NCI-H146 treated with DMSO at 0.1 percent for 48 hours (cell line): Measurements from ENCODE around the gene PRPSAP2.

Experiments used
- DNase-seq: peaks from one replicate; lab custom pipeline; 2025; ENCODE audit not compliant: unreplicated experiment; lab: John Stamatoyannopoulos, UW

PRPSAP2 gene

GRCh38 chr17:18960803-18961511, 103.0 kb downstream of the PRPSAP2 start:
- peak; percentile 44 for DNase-seq

- DNase-seq: no peak
Measured at GRCh38 chr17:18961634-18962493, 103.9 kb downstream of the PRPSAP2 start.

DNA sequence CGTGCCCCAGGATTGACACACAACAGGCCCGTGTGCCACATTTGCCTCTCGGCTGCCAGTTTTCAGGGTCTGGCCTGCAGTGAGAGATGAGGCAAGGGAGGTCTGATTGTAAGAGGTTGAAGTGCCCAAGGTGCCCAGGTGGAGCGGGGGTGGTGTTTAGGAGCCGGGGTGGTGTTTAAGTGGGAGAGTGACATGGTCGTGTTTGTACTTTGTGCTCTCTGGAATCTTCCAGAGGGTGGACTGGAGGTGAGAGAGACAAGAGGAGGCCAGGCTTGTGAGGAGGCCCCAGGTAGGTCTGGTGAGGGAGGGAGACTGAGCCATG, 104.5 kb downstream of the PRPSAP2 start:
- no peak for DNase-seq

DNA sequence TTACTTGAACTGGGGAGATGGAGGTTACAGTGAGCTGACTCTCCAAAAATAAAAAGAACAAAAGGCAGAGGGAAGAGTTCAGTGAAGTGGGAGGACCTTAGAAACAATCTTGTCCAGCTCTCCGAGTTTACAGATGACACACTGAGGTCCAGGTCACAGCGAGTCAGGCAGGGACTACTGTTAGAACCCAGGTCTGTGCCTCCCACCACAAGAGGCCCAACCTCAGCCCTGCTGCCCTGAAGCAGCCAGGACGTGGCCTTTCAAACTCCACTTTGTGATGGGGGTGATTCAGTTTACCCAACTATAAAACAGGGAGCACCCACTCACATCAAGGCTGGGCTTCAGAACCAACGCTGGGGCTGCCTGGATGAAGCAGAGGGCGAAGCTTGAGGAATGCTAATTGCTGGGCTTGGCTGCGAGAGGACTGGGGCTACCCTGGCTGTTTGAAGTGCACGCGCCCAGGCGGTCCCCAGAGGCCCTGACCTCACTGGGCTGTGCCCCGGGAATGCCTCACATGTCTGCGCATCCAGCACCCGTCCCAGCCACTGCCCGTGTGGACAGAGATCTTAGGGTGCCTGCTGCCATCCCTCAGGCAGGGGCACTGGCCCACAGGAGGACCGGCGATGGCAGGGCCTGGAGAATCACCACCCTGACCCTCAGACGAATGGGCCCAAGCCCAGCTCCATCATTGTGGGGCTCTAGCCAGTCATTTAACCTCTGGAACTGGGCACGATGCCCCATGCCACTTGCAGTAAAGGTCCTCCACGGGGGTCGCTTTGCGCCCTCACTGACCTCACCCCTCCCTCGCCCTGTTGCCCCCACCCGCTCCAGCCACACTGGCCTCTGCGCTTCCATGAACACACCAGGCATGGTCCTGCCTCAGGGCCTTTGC, 105.4 kb downstream of the PRPSAP2 start:
- DNase-seq: no peak

GRCh38 chr17:18964018-18964351, 106.1 kb downstream of the PRPSAP2 start:
- DNase-seq: no peak

DNA sequence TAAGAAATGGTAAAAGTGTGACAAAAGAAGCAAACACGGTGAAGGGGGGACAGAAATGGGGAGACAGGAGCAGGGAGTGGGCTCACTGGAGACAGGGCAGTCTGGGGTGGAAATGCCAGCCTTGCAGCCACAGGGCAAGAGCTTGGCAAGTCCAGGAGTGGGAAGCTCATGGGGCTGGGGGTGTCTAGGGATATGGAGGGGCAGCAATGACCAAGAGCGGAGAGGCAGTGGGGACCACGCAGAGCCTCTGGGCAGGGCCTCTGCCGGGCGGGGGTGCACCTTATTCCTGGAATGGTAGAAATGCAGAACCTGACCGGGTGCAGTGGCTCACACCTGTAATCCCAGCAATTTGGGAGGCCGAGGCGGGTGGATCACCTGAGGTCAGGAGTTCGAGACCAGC, 106.6 kb downstream of the PRPSAP2 start:
- DNase-seq: no peak

GRCh38 chr17:18965530-18966236, 107.8 kb downstream of the PRPSAP2 start:
- no peak for DNase-seq

GRCh38 chr17:18966831-18967624, 109.1 kb downstream of the PRPSAP2 start:
- no peak for DNase-seq

DNA sequence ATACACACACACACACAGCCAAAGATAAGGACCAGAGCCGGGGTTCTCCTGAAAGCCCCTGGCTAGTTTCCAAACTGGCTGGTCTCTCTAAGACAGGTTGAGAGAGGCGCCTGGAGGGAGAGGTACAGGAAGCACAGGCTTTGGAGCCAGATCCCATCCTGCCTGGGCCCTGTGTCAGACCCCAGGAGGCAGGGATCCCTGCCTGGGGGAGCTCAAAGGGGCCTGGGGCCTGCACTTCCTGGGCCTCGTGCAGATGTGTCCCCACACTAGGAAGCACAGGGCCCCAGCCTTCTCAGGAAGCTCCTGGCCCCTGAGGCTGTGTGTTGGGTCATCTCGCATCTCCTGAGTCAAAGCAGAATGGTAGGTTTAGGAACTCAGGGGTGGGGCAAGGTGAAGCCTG, 110.0 kb downstream of the PRPSAP2 start:
- DNase-seq: no peak

GRCh38 chr17:18968345-18968744, 110.4 kb downstream of the PRPSAP2 start:
- no peak for DNase-seq

GRCh38 chr17:18968945-18969887, 111.3 kb downstream of the PRPSAP2 start:
- no peak for DNase-seq

DNA sequence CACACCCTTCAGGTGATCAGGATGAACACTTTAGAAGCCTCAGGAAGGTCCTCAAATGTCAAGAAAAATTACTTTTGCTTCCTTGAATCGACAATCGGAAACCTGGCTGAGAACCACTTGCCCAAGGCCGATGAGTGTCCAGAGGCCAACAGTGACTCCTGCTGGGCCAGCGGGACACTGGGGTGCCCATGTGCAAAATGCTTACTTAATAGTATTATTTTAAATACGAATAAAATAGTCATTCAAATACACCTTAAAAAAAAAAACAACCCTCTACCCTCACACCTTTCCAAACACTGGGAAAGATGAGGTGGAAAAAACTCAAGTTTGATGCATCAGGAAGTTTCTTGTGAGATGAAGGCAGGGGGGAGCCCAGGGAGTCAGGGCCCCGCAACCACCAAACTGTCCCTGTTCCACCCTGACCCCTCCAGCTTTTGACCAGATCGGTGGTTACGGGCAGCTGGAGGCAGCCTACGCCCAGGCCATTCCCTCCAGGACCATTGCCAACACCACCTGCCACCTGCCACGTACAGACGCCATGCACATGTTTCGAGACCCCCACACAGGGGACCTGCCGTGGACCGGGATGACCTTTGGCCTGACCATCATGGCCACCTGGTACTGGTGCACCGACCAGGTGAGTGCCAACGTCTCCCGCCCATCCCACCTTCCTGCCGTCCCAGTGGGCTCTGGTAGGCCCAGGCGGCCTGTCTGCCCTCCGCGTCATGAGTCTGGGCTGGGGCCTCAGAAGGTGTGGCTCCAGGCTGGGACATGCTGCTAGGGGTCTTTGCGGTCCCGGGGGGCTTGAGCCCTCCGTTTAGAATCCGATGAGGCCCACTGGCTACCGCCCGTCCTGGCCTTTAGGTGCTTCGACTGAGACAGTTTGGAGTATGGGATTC, 112.9 kb downstream of the PRPSAP2 start:
- no peak for DNase-seq

DNA sequence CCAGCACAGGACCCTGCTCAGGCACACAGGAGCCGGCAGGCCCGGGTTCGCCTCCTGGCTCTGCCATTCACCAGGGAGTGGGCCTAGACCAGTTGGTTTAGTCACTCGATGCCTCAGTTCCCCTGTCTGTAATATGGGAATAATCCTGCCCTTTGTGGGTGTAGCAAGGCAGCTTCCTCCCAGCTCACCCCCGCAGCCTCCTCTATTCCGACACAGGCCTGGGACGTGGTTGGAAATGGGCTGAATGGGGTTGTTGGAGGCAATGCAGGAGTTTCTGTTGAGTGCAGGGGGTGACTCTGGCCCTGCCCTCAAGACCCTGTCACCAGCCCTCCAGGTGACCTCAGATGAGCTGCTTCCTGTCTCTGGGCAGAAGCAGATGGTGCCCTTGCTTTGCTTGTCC, 113.9 kb downstream of the PRPSAP2 start:
- DNase-seq: no peak

GRCh38 chr17:18974407-18975149, 116.6 kb downstream of the PRPSAP2 start:
- no peak for DNase-seq

GRCh38 chr17:18975597-18975996, 117.7 kb downstream of the PRPSAP2 start:
- DNase-seq: no peak

- DNase-seq: no peak
Measured at GRCh38 chr17:18976201-18976600, 118.3 kb downstream of the PRPSAP2 start.

DNA sequence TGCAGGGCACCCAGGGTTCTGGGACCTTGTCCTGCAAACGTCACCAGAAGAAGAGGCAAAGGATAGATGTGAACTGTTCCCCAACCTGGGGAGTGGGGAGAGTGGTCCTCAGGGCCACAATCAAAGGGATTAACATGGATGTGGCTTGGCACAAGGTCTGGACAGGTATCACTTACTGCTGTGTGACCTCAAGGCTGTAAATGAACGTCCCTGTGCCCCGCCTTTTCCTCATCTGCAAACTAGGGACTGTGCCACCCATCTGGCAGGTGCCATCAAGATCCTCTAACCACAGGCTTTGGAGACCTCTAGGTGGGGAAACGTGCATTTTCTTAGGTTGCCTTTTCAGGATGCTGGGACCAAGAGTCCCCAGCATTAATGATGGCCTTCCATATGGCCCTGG, 119.1 kb downstream of the PRPSAP2 start:
- no peak for DNase-seq
